ENCODE data around the gene VAT1.

GRCh38 chr17:43068570-43069367 is 46.6 kb upstream of the VAT1 start:
- TF ChIP-seq, protein P1, sequence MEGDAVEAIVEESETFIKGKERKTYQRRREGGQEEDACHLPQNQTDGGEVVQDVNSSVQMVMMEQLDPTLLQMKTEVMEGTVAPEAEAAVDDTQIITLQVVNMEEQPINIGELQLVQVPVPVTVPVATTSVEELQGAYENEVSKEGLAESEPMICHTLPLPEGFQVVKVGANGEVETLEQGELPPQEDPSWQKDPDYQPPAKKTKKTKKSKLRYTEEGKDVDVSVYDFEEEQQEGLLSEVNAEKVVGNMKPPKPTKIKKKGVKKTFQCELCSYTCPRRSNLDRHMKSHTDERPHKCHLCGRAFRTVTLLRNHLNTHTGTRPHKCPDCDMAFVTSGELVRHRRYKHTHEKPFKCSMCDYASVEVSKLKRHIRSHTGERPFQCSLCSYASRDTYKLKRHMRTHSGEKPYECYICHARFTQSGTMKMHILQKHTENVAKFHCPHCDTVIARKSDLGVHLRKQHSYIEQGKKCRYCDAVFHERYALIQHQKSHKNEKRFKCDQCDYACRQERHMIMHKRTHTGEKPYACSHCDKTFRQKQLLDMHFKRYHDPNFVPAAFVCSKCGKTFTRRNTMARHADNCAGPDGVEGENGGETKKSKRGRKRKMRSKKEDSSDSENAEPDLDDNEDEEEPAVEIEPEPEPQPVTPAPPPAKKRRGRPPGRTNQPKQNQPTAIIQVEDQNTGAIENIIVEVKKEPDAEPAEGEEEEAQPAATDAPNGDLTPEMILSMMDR (IDR thresholded peaks at IDR 0.05) = no peak
- no peak for TF ChIP-seq EP300 (IDR thresholded peaks at IDR 0.05)

Data from ovary (tissue), 3 donors.